HG02885 (cell line): ENCODE data around the gene GNB3.

Experiments used
- ATAC-seq: cut with Tn5 transposase; IDR thresholded peaks from one replicate; pipeline ENCODE4 v1.9.1; 2021; ENCODE audit warnings: mild to moderate bottlenecking; ENCODE audit not compliant: unreplicated experiment, poor library complexity

GNB3 gene

GRCh38 chr12:6840761-6841515, at the start of gene GNB3:
GNB3 (plus strand) TSS chr12:6840925; CDS start chr12:6841288, 363 bp downstream.
- ATAC-seq: no peak

GRCh38 chr12:6791931-6792520, 48.7 kb upstream of the GNB3 start:
- ATAC-seq: no peak

- no peak for ATAC-seq
These were observed 48.1 kb upstream of the GNB3 start for GRCh38 chr12:6792522-6793201.

- ATAC-seq: no peak
These were observed 45.6 kb upstream of the GNB3 start for GRCh38 chr12:6795088-6795487.

GRCh38 chr12:6796576-6796975, 44.1 kb upstream of the GNB3 start:
- no peak for ATAC-seq

GRCh38 chr12:6799147-6799546, 41.6 kb upstream of the GNB3 start:
- ATAC-seq: no peak

GRCh38 chr12:6807170-6807569, 33.6 kb upstream of the GNB3 start:
- no peak for ATAC-seq

- ATAC-seq: no peak
These were observed 31.7 kb upstream of the GNB3 start for GRCh38 chr12:6809056-6809455.

- ATAC-seq: no peak
These were observed 30.0 kb upstream of the GNB3 start for GRCh38 chr12:6810758-6811157.

- no peak for ATAC-seq
These were observed 27.4 kb upstream of the GNB3 start for GRCh38 chr12:6813363-6813762.

GRCh38 chr12:6816598-6816997, 24.1 kb upstream of the GNB3 start:
- no peak for ATAC-seq

GRCh38 chr12:6817098-6817497, 23.6 kb upstream of the GNB3 start:
- ATAC-seq: no peak

- no peak for ATAC-seq
These were observed 23.0 kb upstream of the GNB3 start for GRCh38 chr12:6817662-6818157.

- ATAC-seq: no peak
These were observed 22.5 kb upstream of the GNB3 start for GRCh38 chr12:6818222-6818621.

- no peak for ATAC-seq
These were observed 22.1 kb upstream of the GNB3 start for GRCh38 chr12:6818645-6819044.

- no peak for ATAC-seq
These were observed 21.4 kb upstream of the GNB3 start for GRCh38 chr12:6819106-6820030.

- ATAC-seq: no peak
These were observed 20.6 kb upstream of the GNB3 start for GRCh38 chr12:6820166-6820565.

GRCh38 chr12:6821591-6822425, 18.9 kb upstream of the GNB3 start, which contains the start of gene GPR162:
GPR162 (plus strand) TSS chr12:6821821; CDS start chr12:6823899, 2,078 bp downstream.
- ATAC-seq: no peak

- ATAC-seq: no peak
These were observed 18.1 kb upstream of the GNB3 start for GRCh38 chr12:6822426-6823135.
